Loucy (cell line): Measurements from ENCODE around the gene MGLL.

ENCODE experiments used
- EZH2phosphoT487 ChIP-seq: fragments of 200-600 bp; IDR thresholded peaks from 2 replicates; pipeline ENCODE4 v1.6.1; 2018; ENCODE audit warnings: antibody characterized with exemption, mild to moderate bottlenecking, moderate library complexity, borderline replicate concordance
- TF ChIP-seq, protein P1 (sequence below): fragments of 200-600 bp; sonication (generic); conservative IDR thresholded peaks from 2 replicates; pipeline ENCODE4 v1.5.1; 2014; ENCODE audit warnings: mild to moderate bottlenecking, antibody characterized with exemption, low read length

DNA sequence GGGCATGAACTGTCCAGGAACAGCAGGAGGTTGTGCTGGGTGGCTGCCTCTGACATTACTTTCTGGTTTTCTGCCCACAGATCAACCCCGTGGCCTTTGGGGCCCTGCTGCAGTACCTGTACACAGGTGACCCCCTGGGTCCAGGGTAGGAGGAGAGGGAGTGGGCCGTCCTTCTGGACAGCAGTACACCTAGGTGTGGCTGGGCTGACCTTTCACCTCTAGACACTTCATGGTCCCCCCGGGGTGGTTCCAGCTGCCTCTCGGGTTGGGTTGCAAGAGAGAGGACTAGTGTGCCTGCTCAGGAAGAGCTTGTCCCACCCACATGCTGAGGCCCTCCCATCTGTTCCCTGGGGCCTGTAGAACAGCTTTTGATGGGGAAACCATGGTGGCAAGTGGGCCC, 145.9 kb downstream of the MGLL start:
- TF ChIP-seq, protein P1, sequence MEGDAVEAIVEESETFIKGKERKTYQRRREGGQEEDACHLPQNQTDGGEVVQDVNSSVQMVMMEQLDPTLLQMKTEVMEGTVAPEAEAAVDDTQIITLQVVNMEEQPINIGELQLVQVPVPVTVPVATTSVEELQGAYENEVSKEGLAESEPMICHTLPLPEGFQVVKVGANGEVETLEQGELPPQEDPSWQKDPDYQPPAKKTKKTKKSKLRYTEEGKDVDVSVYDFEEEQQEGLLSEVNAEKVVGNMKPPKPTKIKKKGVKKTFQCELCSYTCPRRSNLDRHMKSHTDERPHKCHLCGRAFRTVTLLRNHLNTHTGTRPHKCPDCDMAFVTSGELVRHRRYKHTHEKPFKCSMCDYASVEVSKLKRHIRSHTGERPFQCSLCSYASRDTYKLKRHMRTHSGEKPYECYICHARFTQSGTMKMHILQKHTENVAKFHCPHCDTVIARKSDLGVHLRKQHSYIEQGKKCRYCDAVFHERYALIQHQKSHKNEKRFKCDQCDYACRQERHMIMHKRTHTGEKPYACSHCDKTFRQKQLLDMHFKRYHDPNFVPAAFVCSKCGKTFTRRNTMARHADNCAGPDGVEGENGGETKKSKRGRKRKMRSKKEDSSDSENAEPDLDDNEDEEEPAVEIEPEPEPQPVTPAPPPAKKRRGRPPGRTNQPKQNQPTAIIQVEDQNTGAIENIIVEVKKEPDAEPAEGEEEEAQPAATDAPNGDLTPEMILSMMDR = no peak
- no peak for TF ChIP-seq EZH2phosphoT487
